GM23338 (cell line): Measurements from ENCODE around the gene CALML5. TPM values are rescaled to one million over a fixed set of nuclear protein-coding genes. Genes with fewer than 3 reads are reported as not detected.

Experiments used
- ATAC-seq: fragments of 200-7000 bp; cut with Tn5 transposase; 3 replicates; pipeline ENCODE4 v1.9.1; 2020
- DNase-seq: peaks from one replicate; pipeline ENCODE4 v3.0.0-alpha.2; 2015; ENCODE audit warnings: low spot score
- H2AFZ ChIP-seq: fragments of 200-600 bp; sonication (generic); 2 replicates; pipeline ENCODE4 v1.8.0; 2016; ENCODE audit warnings: antibody characterized with exemption, mild to moderate bottlenecking, moderate library complexity
- H3F3A ChIP-seq: fragments of 200-600 bp; sonication (generic); replicated peaks from 2 replicates; pipeline ENCODE4 v1.8.0; 2017; ENCODE audit warnings: antibody characterized with exemption, mixed run types, low read depth
- H3K27ac ChIP-seq: fragments of 200-600 bp; sonication (generic); 2 replicates; pipeline ENCODE4 v1.6.1; 2016; ENCODE audit warnings: low read depth
- H3K27me3 ChIP-seq: fragments of 200-600 bp; sonication (generic); 2 replicates; pipeline ENCODE4 v1.8.0; 2016; ENCODE audit warnings: mild to moderate bottlenecking, mixed run types, moderate library complexity; ENCODE audit not compliant: insufficient read depth
- H3K36me3 ChIP-seq: fragments of 200-600 bp; sonication (generic); 2 replicates; pipeline ENCODE4 v1.8.0; 2016; ENCODE audit warnings: mild to moderate bottlenecking; ENCODE audit not compliant: insufficient read depth
- H3K4me1 ChIP-seq: fragments of 200-600 bp; sonication (generic); 2 replicates; pipeline ENCODE4 v1.8.0; 2016; ENCODE audit warnings: mild to moderate bottlenecking, moderate library complexity; ENCODE audit not compliant: insufficient read depth
- H3K4me2 ChIP-seq: fragments of 200-600 bp; sonication (generic); 2 replicates; pipeline ENCODE4 v1.7.1; 2017; ENCODE audit warnings: mixed run types
- H3K4me3 ChIP-seq: fragments of 200-600 bp; sonication (generic); 2 replicates; pipeline ENCODE4 v1.6.1; 2016; ENCODE audit warnings: mixed run types
- H3K79me2 ChIP-seq: fragments of 200-600 bp; sonication (generic); replicated peaks from 2 replicates; pipeline ENCODE4 v1.8.0; 2017; ENCODE audit warnings: mild to moderate bottlenecking; ENCODE audit not compliant: insufficient read depth
- H3K9me2 ChIP-seq: fragments of 200-600 bp; sonication (generic); 2 replicates; pipeline ENCODE4 v1.8.0; 2017; ENCODE audit not compliant: insufficient read depth
- H4K20me1 ChIP-seq: fragments of 200-600 bp; sonication (generic); replicated peaks from 2 replicates; pipeline ENCODE4 v1.8.0; 2017; ENCODE audit warnings: mild to moderate bottlenecking; ENCODE audit not compliant: insufficient read depth
- H3K27ac Mint-ChIP-seq: 2 replicates; pipeline ENCODE4 v1.8.0; 2020; ENCODE audit warnings: inconsistent platforms, mild to moderate bottlenecking, moderate library complexity, mixed read lengths
- H3K27me3 Mint-ChIP-seq: 3 replicates; pipeline ENCODE4 v1.8.0; 2022; ENCODE audit warnings: low read depth, mild to moderate bottlenecking, moderate library complexity, mixed read lengths, inconsistent platforms; ENCODE audit not compliant: insufficient read depth, poor library complexity
- H3K36me3 Mint-ChIP-seq: 3 replicates; pipeline ENCODE4 v1.8.0; 2021; ENCODE audit warnings: low read depth, mild to moderate bottlenecking, inconsistent platforms, moderate library complexity, mixed read lengths
- H3K4me1 Mint-ChIP-seq: 3 replicates; pipeline ENCODE4 v1.8.0; 2020; ENCODE audit warnings: mild to moderate bottlenecking, inconsistent platforms, mixed read lengths
- H3K4me3 Mint-ChIP-seq: 3 replicates; pipeline ENCODE4 v1.8.0; 2021; ENCODE audit warnings: moderate library complexity, mild to moderate bottlenecking, inconsistent platforms, mixed read lengths
- H3K9me3 Mint-ChIP-seq: 3 replicates; pipeline ENCODE4 v1.8.0; 2020; ENCODE audit warnings: moderate library complexity, mild to moderate bottlenecking, inconsistent platforms, mixed read lengths
- EZH2 ChIP-seq: fragments of 200-600 bp; sonication (generic); IDR thresholded peaks from one replicate; pipeline ENCODE4 v1.8.0; 2017; ENCODE audit warnings: antibody characterized with exemption, mild to moderate bottlenecking, low read depth; ENCODE audit not compliant: unreplicated experiment
- polyA plus RNA-seq: library from polyadenylated mRNA; unstranded; fragments of >200 nt; fragmentation: Nextera tagmentation; extraction: Ambion mirVana; gene quantifications from 2 replicates; pipeline ENCODE4 v1.2.1, GENCODE V29; 2016
- total RNA-seq: library from RNA; depleted of rRNA; stranded (reverse); fragments of >200 nt; shearing (Covaris generic); gene quantifications from 2 replicates; pipeline ENCODE4 v1.2.3, GENCODE V29; 2014
- TF ChIP-seq, protein P1 (sequence below): fragments of 250-450 bp; sonication (Bioruptor Pico); IDR thresholded peaks from 2 replicates; pipeline ENCODE4 v1.5.0; 2020; ENCODE audit warnings: mild to moderate bottlenecking, moderate library complexity
- TF ChIP-seq, protein P2 (sequence below), 2 experiments: fragments of 200-600 bp in 1 of 2; sonication (generic) in 1 of 2; conservative IDR thresholded peaks; 2 replicates each; pipeline versions ENCODE4 v1.5.1 to v1.6.1; 2016 to 2017; ENCODE audit warnings: antibody characterized with exemption in 2 of 2, low read depth in 2 of 2, mild to moderate bottlenecking in 2 of 2, moderate library complexity in 1 of 2

CALML5 gene
- total and polyA plus RNA-seq, 2 experiments from 2014 or later, result 0.40 TPM; not detected in 1

DNA sequence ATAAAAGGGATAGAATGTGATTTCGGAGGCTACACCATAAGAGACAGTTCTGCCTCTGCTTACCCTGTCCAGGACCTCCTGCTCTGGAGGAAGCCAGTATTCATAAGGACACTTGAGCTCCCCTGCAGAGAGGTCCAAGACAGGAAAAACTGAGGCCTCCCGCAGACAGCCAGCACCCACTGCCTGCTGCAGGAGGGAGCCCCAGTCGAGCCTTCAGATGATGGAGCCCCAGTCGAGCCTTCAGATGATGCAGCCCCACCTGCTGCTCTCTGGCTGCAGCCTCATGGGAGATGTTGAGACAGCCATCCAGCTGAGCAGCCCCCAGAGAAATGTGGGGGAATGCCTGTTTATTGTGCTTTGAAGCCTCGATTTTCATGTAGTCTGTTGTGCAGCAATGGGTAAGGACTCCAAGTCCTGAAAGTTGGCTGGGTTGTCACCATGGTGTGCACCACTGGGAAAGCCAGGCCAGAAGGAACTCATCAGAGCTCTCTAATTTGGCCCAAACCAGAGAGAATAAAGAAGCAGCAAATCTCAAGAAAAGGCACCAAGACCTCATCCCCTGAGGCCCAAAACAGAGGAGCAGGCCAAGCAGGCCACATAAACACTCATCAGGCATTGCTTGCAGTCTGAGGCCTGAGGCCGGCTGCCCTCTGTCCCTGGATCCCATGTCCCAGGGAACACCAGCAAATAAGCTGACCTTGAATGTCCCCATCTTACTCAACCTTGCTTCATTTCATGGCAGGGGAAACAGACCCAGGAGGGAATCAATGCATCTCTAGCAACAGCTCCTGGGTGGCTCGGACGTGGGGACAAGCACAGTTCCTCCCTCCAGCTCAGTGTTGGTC is 30.9 kb downstream of the CALML5 start (continued):
- TF ChIP-seq, protein P1, sequence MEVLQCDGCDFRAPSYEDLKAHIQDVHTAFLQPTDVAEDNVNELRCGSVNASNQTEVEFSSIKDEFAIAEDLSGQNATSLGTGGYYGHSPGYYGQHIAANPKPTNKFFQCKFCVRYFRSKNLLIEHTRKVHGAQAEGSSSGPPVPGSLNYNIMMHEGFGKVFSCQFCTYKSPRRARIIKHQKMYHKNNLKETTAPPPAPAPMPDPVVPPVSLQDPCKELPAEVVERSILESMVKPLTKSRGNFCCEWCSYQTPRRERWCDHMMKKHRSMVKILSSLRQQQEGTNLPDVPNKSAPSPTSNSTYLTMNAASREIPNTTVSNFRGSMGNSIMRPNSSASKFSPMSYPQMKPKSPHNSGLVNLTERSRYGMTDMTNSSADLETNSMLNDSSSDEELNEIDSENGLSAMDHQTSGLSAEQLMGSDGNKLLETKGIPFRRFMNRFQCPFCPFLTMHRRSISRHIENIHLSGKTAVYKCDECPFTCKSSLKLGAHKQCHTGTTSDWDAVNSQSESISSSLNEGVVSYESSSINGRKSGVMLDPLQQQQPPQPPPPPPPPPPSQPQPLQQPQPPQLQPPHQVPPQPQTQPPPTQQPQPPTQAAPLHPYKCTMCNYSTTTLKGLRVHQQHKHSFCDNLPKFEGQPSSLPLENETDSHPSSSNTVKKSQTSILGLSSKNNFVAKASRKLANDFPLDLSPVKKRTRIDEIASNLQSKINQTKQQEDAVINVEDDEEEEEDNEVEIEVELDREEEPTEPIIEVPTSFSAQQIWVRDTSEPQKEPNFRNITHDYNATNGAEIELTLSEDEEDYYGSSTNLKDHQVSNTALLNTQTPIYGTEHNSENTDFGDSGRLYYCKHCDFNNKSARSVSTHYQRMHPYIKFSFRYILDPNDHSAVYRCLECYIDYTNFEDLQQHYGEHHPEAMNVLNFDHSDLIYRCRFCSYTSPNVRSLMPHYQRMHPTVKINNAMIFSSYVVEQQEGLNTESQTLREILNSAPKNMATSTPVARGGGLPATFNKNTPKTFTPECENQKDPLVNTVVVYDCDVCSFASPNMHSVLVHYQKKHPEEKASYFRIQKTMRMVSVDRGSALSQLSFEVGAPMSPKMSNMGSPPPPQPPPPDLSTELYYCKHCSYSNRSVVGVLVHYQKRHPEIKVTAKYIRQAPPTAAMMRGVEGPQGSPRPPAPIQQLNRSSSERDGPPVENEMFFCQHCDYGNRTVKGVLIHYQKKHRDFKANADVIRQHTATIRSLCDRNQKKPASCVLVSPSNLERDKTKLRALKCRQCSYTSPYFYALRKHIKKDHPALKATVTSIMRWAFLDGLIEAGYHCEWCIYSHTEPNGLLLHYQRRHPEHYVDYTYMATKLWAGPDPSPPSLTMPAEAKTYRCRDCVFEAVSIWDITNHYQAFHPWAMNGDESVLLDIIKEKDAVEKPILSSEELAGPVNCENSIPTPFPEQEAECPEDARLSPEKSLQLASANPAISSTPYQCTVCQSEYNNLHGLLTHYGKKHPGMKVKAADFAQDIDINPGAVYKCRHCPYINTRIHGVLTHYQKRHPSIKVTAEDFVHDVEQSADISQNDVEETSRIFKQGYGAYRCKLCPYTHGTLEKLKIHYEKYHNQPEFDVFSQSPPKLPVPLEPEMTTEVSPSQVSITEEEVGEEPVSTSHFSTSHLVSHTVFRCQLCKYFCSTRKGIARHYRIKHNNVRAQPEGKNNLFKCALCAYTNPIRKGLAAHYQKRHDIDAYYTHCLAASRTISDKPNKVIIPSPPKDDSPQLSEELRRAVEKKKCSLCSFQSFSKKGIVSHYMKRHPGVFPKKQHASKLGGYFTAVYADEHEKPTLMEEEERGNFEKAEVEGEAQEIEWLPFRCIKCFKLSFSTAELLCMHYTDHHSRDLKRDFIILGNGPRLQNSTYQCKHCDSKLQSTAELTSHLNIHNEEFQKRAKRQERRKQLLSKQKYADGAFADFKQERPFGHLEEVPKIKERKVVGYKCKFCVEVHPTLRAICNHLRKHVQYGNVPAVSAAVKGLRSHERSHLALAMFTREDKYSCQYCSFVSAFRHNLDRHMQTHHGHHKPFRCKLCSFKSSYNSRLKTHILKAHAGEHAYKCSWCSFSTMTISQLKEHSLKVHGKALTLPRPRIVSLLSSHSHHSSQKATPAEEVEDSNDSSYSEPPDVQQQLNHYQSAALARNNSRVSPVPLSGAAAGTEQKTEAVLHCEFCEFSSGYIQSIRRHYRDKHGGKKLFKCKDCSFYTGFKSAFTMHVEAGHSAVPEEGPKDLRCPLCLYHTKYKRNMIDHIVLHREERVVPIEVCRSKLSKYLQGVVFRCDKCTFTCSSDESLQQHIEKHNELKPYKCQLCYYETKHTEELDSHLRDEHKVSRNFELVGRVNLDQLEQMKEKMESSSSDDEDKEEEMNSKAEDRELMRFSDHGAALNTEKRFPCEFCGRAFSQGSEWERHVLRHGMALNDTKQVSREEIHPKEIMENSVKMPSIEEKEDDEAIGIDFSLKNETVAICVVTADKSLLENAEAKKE (CRISPR knock-in tag), result no peak
- no peak for TF ChIP-seq EZH2

DNA sequence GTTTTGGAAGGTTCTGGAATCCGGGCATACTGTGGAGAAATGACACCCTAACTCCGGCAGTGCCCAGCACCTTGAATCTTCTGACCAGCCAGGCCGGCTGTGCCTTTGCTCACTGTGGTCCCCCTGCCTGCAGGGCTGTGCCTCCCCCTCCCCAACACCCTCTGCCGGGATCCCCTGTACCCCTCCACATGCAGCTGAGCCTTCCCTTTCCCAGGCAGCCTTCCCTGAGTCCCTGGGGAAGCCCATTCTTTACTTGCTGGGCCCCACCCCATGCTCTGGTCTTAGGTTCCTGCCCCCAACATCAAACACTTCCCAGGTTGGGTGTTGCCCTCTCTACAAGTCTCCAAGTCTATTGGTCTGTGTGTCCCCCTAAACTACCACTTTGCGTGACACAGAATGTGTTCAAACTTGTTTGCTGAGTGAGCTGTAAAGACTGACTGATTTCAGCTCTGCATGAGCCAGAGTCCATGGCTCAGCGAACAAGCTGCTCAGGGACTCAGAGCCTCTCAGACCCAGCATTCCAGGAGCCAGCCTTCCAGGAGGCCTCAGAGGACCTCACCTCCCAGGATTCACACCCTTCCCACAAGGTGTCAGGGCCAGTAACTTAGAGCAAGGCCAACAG is 31.6 kb downstream of the CALML5 start:
- Histone ChIP-seq H4K20me1 (no peaks in the 10 kb centered on the region), H3K79me2 (no peaks in the 10 kb centered on the region), H3K27me3 (no peaks in the 10 kb centered on the region), H2AFZ (no peak overlapping the region), H3K4me3 (no peak overlapping the region), H3K27ac (no peak overlapping the region), H3K4me1 (peaks cover 21% of the 10 kb centered on the region), H3K4me2 (no peak overlapping the region), H3K9me2 (peaks cover 5% of the 10 kb centered on the region; the same call in 1 of the 2 replicates), H3K36me3 (0 out of 2 replicates have a peak, but pooled peaks cover 3% of the 10 kb centered on the region), H3F3A (0 out of 2 replicates have a peak, but pooled peaks cover 4% of the 10 kb centered on the region)
- DNase-seq, result no peak
- Mint-ChIP-seq H3K27me3 (peaks cover 16% of the 10 kb centered on the region), H3K4me1 (peaks cover 35% of the 10 kb centered on the region), H3K4me3 (no peak overlapping the region), H3K36me3 (peaks cover 80% of the 10 kb centered on the region), H3K27ac (no peak overlapping the region), H3K9me3 (peaks cover 80% of the 10 kb centered on the region)
- TF ChIP-seq, protein P2, sequence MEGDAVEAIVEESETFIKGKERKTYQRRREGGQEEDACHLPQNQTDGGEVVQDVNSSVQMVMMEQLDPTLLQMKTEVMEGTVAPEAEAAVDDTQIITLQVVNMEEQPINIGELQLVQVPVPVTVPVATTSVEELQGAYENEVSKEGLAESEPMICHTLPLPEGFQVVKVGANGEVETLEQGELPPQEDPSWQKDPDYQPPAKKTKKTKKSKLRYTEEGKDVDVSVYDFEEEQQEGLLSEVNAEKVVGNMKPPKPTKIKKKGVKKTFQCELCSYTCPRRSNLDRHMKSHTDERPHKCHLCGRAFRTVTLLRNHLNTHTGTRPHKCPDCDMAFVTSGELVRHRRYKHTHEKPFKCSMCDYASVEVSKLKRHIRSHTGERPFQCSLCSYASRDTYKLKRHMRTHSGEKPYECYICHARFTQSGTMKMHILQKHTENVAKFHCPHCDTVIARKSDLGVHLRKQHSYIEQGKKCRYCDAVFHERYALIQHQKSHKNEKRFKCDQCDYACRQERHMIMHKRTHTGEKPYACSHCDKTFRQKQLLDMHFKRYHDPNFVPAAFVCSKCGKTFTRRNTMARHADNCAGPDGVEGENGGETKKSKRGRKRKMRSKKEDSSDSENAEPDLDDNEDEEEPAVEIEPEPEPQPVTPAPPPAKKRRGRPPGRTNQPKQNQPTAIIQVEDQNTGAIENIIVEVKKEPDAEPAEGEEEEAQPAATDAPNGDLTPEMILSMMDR (conservative IDR thresholded peaks at IDR 0.05; ENCODE audit: low read depth in 2 of 2), result no peak
- no peak for ATAC-seq
